22Rv1 (cell line): ENCODE measurements around the gene TMEM121.

ENCODE experiments used
- ZFX ChIP-seq: fragments of 450-650 bp; IDR thresholded peaks from 2 replicates; pipeline ENCODE4 v1.6.1; 2017; ENCODE audit warnings: antibody characterized with exemption, borderline replicate concordance
- TF ChIP-seq, protein P1 (sequence below): fragments of 450-650 bp; IDR thresholded peaks from 2 replicates; pipeline ENCODE4 v1.5.1; 2017; ENCODE audit warnings: mild to moderate bottlenecking

DNA sequence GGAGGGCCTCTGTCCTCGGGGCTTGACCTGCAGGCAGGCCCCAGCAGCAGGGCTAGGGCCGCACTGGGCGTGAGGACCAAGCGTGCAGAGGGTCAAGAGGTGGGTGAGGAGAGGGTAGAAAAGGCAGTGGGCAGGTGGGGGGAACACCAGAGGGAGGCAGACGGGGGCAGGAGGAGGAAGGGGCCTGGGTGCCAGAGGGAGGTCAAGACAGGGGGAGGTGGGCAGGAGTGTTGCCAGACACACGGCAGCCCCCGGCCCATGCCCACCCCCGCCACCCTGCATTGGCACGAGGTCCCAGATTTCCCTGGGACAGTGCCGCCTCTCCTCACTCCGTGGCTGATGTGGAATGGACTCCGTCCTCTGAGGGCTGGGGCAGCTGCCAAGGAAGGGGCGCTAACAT is 8.2 kb downstream of the TMEM121 start:
- TF ChIP-seq, protein P1, sequence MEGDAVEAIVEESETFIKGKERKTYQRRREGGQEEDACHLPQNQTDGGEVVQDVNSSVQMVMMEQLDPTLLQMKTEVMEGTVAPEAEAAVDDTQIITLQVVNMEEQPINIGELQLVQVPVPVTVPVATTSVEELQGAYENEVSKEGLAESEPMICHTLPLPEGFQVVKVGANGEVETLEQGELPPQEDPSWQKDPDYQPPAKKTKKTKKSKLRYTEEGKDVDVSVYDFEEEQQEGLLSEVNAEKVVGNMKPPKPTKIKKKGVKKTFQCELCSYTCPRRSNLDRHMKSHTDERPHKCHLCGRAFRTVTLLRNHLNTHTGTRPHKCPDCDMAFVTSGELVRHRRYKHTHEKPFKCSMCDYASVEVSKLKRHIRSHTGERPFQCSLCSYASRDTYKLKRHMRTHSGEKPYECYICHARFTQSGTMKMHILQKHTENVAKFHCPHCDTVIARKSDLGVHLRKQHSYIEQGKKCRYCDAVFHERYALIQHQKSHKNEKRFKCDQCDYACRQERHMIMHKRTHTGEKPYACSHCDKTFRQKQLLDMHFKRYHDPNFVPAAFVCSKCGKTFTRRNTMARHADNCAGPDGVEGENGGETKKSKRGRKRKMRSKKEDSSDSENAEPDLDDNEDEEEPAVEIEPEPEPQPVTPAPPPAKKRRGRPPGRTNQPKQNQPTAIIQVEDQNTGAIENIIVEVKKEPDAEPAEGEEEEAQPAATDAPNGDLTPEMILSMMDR = no peak
- no peak for TF ChIP-seq ZFX
